GOT3 (cell line): ENCODE results near the gene JMY.
"Not testable (repeated sequence)": the region's sequence is repeated elsewhere in the genome, so short reads cannot be mapped to it uniquely, and the experiment has no call there.

Experiments
- DNase-seq: peaks from one replicate; lab custom pipeline; 2025; ENCODE audit warnings: mixed read lengths; lab: John Stamatoyannopoulos, UW

The JMY gene

DNA sequence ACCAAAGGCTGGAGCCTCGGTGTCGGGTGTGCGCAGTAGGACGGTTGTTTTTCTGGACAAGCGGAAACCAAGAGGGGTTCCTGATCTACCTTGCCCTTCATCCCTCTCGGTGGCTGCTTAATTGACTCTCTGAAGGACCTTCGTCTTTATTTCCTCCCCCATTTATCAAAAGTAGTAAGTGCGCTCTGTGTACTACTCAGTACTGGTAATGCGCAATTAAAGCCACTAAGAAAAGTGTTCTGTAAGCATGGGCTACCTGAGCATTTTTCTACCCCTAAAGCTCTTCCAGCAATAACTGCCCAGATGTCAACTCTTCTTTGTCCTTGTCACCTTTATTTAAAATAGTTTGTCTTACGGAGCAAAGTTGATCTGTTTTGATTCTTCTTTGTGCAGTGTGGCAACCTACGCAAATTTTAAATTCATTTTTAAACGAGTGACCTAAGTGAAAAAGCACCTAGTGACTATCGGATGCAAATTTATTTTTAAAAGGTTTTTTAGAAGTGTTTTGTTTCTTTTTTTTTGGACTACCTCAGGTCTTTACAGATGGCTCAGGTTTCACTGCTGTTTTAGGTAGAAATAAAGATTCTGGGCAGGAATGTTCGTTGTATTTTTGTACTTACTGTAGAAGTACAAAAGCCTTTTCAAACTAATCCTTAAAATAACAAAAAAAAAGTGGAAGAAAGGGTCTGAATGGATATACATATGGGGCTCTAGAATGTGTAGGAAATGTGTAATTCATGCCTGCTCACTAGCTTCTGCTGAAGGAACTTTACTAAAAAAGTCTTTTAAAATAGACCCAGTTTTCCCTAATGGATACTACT is 2.0 kb downstream of the JMY start:
- no peak for DNase-seq

GRCh38 chr5:79240561-79240960 is 4.6 kb downstream of the JMY start:
- DNase-seq: no peak

GRCh38 chr5:79241535-79241979 is 5.6 kb downstream of the JMY start:
- no peak for DNase-seq

DNA sequence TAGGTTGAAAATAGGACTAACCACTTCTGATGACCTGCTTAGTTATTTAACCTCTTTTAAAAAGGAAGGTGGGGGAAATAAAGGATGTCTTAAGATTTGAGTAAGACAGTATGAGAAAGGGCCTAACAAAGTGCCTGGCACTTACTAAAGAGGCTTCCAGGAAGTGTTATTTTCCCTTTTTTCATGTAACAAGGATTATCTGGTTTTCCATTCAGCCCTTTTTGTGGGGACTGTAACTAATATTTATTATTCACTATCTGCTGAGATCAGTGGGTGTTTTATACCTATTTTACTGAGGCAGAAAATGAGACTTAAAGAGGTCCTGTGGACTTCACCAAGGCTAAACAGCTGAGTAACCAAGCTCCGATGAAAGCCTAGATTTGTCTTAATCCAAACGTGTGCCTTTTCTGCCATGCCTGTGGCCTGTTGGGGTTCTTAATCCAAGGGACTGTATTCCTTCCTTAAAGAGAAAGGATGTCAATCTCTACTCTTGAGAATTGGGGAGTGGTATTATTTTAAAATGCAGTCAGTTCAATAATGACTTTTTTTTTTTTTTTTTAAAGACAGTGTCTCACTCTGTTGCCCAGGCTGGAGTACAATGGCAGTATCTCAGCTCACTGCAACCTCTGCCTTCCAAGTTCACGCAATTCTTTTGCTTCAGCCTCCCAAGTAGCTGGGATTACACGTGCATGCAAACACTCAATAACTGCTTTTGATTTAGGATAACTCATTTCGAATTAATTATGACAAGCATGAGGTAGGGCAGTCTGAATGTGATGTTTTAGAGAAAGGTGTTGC is 6.5 kb downstream of the JMY start:
- no peak for DNase-seq

DNA sequence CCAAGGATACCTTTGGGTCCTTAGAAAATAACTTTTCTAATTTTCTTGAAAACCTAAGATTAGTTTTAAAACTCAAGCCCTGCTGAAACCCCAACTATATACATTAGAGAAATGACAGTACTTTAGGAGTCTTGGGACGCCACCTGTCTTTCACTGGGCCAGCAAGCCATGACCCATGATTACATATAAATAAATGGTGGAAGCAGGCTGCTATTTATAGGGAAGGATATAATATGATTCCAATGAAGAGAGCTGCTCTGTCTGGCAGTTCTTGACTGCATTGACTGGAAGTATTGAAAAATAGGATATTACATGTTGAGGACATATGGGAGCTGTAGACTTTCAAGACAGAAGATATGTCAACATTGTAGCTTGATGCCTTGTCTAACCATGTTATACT is 7.3 kb downstream of the JMY start:
- no peak for DNase-seq

DNA sequence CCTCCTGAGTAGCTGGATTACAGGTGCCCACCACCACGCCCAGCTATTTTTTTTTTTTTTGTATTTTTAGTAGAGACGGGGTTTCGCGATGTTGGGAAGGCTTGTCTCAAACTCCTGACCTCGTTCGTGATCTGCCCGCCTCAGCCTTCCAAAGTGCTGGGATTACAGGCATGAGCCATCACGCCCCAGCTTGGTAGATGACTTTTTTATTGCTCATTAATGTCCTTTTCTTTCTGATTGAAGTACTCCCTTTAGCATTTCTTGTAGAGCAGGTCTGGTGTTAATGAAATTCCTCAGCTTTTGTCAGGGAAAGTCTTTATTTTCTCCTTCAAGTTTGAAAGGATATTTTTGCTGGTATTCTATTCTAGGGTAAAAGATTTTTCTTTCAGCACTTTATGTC is 18.1 kb downstream of the JMY start:
- not testable (repeated sequence) for DNase-seq

GRCh38 chr5:79255786-79256557 is 20.0 kb downstream of the JMY start:
- no peak for DNase-seq

DNA sequence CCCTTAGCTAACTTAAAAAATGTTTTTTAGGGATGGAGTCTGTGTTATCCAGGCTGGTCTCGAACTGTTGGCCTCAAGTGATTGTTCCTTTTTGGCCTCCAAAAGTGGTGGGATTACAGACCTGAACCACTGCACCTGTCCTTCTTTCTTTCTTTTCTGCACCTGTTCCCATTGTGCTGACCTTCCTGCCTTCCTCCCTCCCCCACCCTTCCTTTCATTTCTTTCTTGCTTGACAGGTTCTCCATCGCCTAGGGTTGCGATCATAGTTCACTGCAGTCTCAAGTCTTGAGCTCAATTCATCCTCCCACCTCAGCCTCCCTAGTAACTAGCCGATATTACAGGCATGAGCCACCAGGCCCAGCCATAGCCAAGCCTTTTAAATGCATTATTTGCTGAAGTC is 20.6 kb downstream of the JMY start:
- DNase-seq: no peak

- no peak for DNase-seq
Observed at GRCh38 chr5:79257314-79257713, 21.4 kb downstream of the JMY start.

DNA sequence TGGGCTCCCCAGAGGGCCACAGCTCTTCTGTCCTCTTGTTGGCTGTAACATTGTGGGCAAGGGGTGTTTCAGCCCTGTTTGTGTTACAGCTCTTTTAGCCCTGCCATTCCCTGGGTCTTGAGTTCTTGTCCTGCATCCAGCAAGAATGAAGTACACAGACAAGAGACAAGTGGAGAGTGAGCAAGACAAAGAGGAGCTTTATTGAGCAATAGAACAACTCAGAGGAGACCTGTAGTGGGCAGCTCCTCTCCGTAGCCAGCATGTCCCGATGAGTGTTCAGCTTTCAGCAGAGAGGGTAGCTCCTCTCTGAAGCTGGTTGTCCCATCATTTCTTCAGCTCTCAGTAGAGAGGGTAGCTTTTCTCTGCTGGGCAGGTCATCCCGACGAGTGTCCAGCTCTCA is 22.9 kb downstream of the JMY start:
- DNase-seq: no peak

DNA sequence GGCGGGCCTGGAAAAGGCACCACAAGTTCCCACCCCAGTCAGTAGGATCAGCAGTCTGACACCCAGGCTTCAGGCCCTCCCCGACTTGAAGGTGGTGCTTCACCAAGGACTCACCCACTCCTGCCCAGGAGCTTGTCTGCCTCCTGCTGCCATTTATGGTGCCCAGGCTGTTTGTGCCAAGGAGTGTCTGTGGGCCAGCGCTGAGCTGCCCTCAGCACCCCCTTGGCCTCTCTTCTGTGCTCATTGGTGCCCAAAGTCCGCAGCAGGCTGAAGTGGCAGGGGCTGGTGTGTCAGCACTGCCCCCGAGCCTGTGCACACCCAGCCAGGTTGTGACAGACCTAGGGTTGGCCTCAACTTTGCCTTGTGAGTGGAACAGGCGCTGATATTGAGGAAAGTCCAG is 23.5 kb downstream of the JMY start:
- no peak for DNase-seq

DNA sequence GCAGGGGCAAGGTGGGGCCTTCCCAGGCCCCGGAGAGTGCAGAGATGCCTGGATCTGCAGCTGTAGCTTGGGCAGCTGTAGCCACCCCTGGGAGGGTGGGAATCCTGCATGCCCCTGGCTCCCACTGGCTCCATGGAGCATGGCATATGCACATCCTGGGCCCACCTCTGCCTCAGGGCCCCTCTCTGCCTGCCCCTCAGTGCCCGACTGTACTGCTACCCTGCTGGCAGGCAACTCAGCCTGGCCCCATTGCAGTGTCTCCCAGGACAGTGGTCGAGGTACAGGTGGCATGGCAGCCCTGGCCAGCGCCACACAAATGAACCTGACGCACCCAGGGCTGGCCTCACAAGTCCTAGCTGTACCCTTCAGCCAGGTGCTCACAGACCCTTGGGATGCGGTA is 23.9 kb downstream of the JMY start:
- DNase-seq: no peak

DNA sequence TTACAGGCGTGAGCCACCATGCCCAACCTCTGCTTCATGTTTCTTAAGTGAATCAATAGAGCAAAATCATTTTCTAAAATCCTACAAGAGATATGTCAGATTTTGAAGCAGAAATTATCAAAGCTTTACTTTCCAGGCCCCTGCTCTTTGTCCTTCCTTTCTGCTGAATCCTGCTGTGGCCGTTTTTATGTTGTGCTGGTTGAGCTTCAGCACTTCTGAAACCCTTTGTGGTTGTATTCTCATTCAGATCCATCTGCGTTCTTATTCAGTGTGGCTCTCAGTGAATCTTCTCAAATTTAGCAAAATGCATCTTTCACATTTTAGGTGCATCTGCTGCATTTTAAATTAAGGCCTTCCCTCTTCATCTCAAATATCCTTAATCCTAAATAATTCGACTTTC is 26.0 kb downstream of the JMY start:
- no peak for DNase-seq

DNA sequence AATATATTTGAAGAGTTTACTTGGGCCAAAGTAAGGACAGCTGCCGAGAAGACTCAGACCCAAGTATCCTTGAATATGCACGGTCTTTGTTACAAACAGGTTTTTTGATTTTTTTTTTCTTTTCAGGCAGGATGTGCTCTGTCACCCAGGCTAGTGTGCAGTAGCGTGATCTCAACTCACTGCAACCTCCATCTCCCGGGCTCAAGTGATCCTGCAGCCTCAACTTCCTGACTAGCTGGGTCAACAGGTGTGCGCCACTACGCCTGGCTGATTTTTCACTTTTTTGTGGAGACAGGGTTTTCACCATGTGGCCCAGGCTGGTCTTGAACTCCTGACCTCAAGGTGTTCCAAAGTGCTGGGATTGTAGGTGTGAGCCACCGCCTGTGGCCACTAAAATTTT is 27.4 kb downstream of the JMY start:
- DNase-seq: no peak

DNA sequence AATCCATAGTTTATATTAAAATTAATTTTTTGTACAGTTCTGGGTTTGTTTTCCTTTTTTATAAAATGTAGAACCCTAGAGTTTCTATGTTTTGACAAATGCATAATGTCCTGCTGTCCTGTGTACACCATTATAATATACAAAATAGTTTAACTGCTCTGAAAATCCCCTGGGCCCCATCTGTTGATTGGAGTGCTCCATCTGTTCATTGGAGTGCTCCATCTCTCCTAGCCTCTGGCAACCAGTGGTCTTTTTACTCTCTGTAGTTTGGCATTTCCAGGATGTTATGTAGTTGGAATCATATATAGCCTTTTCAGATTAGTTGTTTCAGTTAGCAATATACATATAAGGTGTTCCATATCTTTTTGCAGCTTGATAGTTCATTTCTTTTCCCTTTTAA is 31.2 kb downstream of the JMY start:
- DNase-seq: no peak

- no peak for DNase-seq
Observed at GRCh38 chr5:79269733-79270166, 33.8 kb downstream of the JMY start.

DNA sequence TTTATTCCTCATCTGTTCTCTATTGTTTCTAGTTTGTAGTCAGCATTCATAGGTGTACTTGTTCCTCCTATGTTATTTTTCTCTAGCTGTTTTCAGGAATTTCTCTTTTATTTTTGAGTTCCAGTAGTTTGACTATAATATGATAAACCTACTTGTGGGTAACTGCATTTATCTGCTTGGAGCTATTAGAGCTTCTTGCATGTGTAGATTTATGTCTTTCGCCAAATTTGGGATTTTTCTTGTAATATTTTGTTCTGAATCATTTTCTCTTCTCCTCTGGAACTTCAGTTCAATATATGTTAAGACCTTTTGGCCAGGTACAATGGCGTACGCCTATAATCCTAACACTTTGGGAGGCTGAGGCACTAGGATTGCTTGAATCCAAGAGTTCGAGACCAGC is 37.4 kb downstream of the JMY start:
- no peak for DNase-seq

GRCh38 chr5:79284846-79285245 is 48.9 kb downstream of the JMY start:
- no peak for DNase-seq

DNA sequence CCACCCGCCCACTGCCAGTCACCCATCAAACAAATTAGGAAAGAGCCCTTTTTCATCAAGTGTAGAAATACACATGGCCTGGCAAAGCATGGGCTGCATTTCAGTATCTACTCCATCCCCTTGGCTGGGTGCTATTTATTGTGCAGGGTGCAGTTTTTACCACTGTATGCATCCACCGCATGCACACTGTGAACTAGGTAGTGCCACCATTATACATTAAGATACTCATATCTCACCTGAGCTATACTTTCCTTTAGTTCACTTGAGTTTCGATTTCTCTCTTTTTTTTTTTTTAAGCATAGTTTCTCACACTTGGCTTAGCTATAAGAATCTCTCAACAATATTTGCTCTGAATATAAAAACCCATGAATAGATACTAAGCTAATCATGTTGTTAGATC is 49.4 kb downstream of the JMY start:
- DNase-seq: no peak

DNA sequence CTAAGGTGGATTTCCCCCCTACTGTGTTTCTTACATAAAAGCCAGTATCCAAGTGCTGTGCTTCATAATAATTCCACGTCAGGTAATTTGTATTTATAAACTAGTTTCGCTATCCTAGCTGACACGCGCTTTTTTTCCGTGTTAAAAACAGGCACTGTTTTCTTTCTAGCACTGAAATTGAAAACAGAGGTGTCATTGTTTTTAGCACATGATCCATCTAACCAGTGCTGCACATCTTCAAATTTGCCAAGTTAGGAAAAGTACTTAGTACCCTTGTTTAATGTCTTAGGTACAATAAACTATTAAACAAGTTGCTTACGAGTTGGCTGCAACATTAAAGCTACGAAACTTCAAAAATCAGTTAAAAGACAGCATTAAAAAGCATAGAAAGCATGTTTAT is 49.9 kb downstream of the JMY start:
- DNase-seq: no peak

DNA sequence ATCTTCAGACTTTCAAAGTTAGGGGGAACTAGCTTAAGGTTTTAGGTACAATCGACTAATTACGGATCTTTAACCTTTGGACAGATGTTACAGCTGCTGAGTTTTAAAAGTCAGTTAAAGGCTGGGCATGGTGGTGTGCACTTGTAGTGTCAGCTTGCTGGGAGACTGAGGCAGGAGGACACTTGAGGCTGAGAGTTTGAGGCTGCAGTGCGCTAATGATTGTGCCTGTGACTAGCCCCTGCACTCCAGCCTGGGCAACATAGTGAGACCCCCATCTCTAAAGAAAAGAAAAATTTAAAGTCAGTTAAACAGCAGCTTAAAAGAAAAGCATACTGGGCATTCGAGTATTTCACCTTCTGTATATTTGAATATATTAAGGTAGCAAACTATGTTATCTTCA is 51.4 kb downstream of the JMY start:
- no peak for DNase-seq

GRCh38 chr5:79287907-79288306 is 52.0 kb downstream of the JMY start:
- no peak for DNase-seq

- DNase-seq: no peak
Observed at GRCh38 chr5:79295029-79295428, 59.1 kb downstream of the JMY start.
